Thyroid gland (tissue), 4 donors: Measurements from ENCODE around the gene KAZN. TPM values are rescaled to one million over a fixed set of nuclear protein-coding genes. Genes with fewer than 3 reads are reported as not detected.

ENCODE experiments used
- DNase-seq, 2 donors: peaks; one replicate each; pipeline ENCODE4 v3.0.0-alpha.2; 2019
- H3K27ac ChIP-seq, 3 donors: fragments of 200-600 bp; sonication (generic); 1 replicate in 2 of 3; 2 replicates in 1 of 3; pipeline ENCODE4 v1.5.1; 2016 to 2019; ENCODE audit warnings: mild to moderate bottlenecking in 1 of 3, moderate library complexity in 1 of 3
- H3K27me3 ChIP-seq: fragments of 200-600 bp; sonication (generic); one replicate; pipeline ENCODE4 v1.5.1; 2019
- H3K36me3 ChIP-seq, 2 donors: fragments of 200-600 bp; sonication (generic); one replicate each; pipeline ENCODE4 v1.5.1; 2016 to 2019
- H3K4me1 ChIP-seq, 2 donors: fragments of 200-600 bp; sonication (generic); one replicate each; pipeline ENCODE4 v1.5.1; 2017 to 2019
- H3K4me3 ChIP-seq, 3 donors: fragments of 200-600 bp; sonication (generic); replicated peaks in 1 of 3; 1 replicate in 2 of 3; 2 replicates in 1 of 3; pipeline ENCODE4 v1.5.1; 2016; ENCODE audit warnings: mild to moderate bottlenecking in 1 of 3
- H3K9me3 ChIP-seq: fragments of 200-600 bp; sonication (generic); one replicate; pipeline ENCODE4 v1.5.1; 2017
- POLR2A ChIP-seq, 2 donors: fragments of 450-650 bp; IDR thresholded peaks; one replicate each; pipeline ENCODE4 v1.6.1; 2017; ENCODE audit warnings: antibody characterized with exemption in 2 of 2, mild to moderate bottlenecking in 2 of 2, moderate library complexity in 1 of 2
- WGBS, 2 donors: methylation state at CpG; one replicate each; pipeline ENCODE4 v1.1.5; 2017; 5-methylcytosine and 5-hydroxymethylcytosine counted together
- intact Hi-C: fragments of 100-400 bp; cut with DNase I; formaldehyde crosslinking; loops from one replicate; pipeline ENCODE4 v1.15.1; 2023
- total RNA-seq, 4 donors: library from RNA; depleted of rRNA; stranded (reverse); fragments of >200 nt; gene quantifications; one replicate each; pipeline ENCODE4 v1.2.3, GENCODE V29; 2016
- TF ChIP-seq, protein P1 (sequence below), 6 experiments: fragments of 200-600 bp in 3 of 6; fragments of 450-650 bp in 3 of 6; sonication (generic) in 3 of 6; IDR thresholded peaks; one replicate each; pipeline ENCODE4 v1.5.1; 2016 to 2019; ENCODE audit warnings: antibody characterized with exemption in 6 of 6, mild to moderate bottlenecking in 2 of 6, inconsistent platforms in 1 of 6, moderate library complexity in 1 of 6

Gene KAZN
- total RNA-seq, 4 donors from 2014 or later, result 14.8 to 28.6 (median 18.2) TPM

GRCh38 chr1:14715802-14716201 is 117.3 kb downstream of the KAZN start:
- H3K4me1 ChIP-seq, result peaks cover 0 to 5% of the 10 kb centered on the region in 2 donors
- DNase-seq, result no peak
- H3K27me3 ChIP-seq, result no peaks in the 10 kb centered on the region
- intact Hi-C loops, result no loop called here
- no peak overlapping the region for H3K27ac ChIP-seq
- H3K36me3 ChIP-seq, result no peaks in the 10 kb centered on the region
- WGBS, 2 donors, result 44 to 56% methylated on average over 7 of the region's 7 CpGs
- no peak overlapping the region for H3K4me3 ChIP-seq
- TF ChIP-seq, protein P1, sequence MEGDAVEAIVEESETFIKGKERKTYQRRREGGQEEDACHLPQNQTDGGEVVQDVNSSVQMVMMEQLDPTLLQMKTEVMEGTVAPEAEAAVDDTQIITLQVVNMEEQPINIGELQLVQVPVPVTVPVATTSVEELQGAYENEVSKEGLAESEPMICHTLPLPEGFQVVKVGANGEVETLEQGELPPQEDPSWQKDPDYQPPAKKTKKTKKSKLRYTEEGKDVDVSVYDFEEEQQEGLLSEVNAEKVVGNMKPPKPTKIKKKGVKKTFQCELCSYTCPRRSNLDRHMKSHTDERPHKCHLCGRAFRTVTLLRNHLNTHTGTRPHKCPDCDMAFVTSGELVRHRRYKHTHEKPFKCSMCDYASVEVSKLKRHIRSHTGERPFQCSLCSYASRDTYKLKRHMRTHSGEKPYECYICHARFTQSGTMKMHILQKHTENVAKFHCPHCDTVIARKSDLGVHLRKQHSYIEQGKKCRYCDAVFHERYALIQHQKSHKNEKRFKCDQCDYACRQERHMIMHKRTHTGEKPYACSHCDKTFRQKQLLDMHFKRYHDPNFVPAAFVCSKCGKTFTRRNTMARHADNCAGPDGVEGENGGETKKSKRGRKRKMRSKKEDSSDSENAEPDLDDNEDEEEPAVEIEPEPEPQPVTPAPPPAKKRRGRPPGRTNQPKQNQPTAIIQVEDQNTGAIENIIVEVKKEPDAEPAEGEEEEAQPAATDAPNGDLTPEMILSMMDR (IDR thresholded peaks at IDR 0.05), result no peak
- no peak for TF ChIP-seq POLR2A (IDR thresholded peaks at IDR 0.05)
- no peaks in the 10 kb centered on the region for H3K9me3 ChIP-seq

DNA sequence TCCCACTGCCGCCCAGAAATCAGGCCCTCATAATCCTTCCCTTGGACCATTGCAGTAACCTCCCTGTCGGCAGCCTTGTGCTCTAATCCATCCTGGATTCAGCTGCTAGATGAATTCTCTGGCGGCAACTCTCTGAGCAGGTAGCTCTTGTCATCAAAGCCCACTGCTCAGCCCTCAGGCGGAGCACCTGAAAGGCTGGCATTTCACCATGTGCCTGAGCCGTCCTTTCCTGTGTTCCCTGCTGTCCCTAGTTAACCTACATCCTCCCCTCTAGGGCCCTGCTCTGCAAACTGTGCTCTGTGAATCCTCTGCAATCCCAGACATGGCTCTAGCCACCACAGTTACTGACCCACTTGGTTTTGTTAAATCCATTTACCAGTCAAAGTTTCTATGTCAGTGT is 118.0 kb downstream of the KAZN start:
- Histone ChIP-seq H3K4me3 (no peak overlapping the region), H3K27ac (no peak overlapping the region), H3K9me3 (no peaks in the 10 kb centered on the region), H3K36me3 (no peaks in the 10 kb centered on the region), H3K27me3 (no peaks in the 10 kb centered on the region), H3K4me1 (peaks cover 0 to 5% of the 10 kb centered on the region in 2 donors)
- WGBS, 2 donors, result 82 to 93% methylated on average over 5 of the region's 5 CpGs
- intact Hi-C loops, result no loop called here
- DNase-seq, result no peak
- no peak for TF ChIP-seq POLR2A (IDR thresholded peaks at IDR 0.05)
- TF ChIP-seq, protein P1 (IDR thresholded peaks at IDR 0.05), result no peak

DNA sequence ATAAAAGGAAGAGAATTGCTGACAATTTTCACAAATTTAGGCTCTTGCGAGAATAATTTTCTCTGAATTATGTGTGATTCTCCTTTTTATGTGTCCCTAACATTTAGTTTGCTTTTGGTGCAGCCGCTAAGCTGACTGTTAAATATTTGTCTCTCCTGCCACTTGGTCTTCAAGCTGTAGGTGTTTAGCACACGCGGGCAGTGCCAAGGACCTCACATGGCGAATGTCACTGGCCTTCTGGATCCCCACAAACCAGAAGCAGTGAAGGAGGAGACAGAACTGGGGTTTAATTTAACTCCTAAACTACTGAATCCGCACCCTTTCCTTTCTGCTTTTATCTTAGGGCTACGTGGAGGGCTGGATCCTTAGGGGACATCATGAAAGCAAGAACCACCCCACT is 120.0 kb downstream of the KAZN start:
- Histone ChIP-seq H3K36me3 (no peaks in the 10 kb centered on the region), H3K4me1 (peaks cover 0 to 5% of the 10 kb centered on the region in 2 donors), H3K9me3 (no peaks in the 10 kb centered on the region), H3K4me3 (no peak overlapping the region), H3K27me3 (no peaks in the 10 kb centered on the region), H3K27ac (no peak overlapping the region)
- no peak for DNase-seq
- intact Hi-C loops, result no loop called here
- TF ChIP-seq, protein P1 (IDR thresholded peaks at IDR 0.05), result no peak
- TF ChIP-seq POLR2A (IDR thresholded peaks at IDR 0.05), result no peak
- WGBS, 2 donors, result 96 to 97% methylated on average over 7 of the region's 7 CpGs

GRCh38 chr1:14723401-14723800 is 124.9 kb downstream of the KAZN start:
- no peak for DNase-seq
- Histone ChIP-seq H3K27me3 (no peaks in the 10 kb centered on the region), H3K36me3 (no peaks in the 10 kb centered on the region), H3K4me1 (no peaks in the 10 kb centered on the region), H3K27ac (no peak overlapping the region), H3K9me3 (no peaks in the 10 kb centered on the region), H3K4me3 (no peak overlapping the region)
- 73 to 80% methylated on average over 11 of the region's 11 CpGs for WGBS, 2 donors
- TF ChIP-seq POLR2A (IDR thresholded peaks at IDR 0.05), result no peak
- TF ChIP-seq, protein P1 (IDR thresholded peaks at IDR 0.05), result no peak
- intact Hi-C loops, result no loop called here

DNA sequence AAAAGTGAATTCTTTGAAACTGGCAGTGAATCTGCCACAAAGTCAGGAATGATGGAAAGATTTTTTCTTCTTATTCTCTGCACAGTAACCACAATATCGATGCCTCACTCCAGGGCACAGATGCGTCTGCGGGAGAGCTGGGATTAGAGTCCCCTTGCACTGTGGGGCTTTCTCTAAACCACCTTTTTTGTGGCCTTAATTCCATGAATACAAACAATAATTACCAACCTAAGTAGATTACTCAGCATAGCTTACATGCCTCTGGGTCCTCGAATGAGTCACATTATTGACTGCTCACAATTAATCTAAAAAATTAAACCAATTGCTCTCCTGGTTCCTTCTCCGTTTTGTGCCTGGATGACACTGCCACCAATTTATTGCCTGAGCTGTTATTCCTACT is 125.8 kb downstream of the KAZN start:
- no peak for DNase-seq
- TF ChIP-seq, protein P1 (IDR thresholded peaks at IDR 0.05), result no peak
- no peak for TF ChIP-seq POLR2A (IDR thresholded peaks at IDR 0.05)
- H3K4me3 ChIP-seq, result no peak overlapping the region
- WGBS, 2 donors, result 82 to 84% methylated on average over 5 of the region's 5 CpGs
- H3K27ac ChIP-seq, result no peak overlapping the region
- intact Hi-C loops, result no loop called here
- no peaks in the 10 kb centered on the region for H3K36me3 ChIP-seq
- H3K27me3 ChIP-seq, result no peaks in the 10 kb centered on the region
- no peaks in the 10 kb centered on the region for H3K9me3 ChIP-seq
- no peaks in the 10 kb centered on the region for H3K4me1 ChIP-seq
